ENCODE results near the gene RFTN1. TPM values are rescaled to one million over a fixed set of nuclear protein-coding genes. Genes with fewer than 3 reads are reported as not detected.

RFTN1 gene
- total and polyA plus RNA-seq, 2 of the 8 experiments (the other 6 are each of a cell fraction or from before 2014, with no cell fraction given) = 4.6 to 6.7 TPM

GRCh38 chr3:16516695-16517481 lies 3.4 kb upstream of the RFTN1 start:
- Histone ChIP-seq H3K4ac (replicated peaks; ENCODE audit: insufficient read length, low read depth, low read length) (no peak overlapping the region), H2BK15ac (ENCODE audit: low read length) (0 out of 2 replicates have a peak overlapping the region, but pooled peaks have one; percentile 61), H4K91ac (replicated peaks; ENCODE audit: insufficient read length, low read length) (peak overlapping the region; percentile 78), H3K4me3 (ENCODE audit: extremely low read depth in 1 of 4, insufficient read depth in 2 of 4, low read depth in 3 of 4, low read length in 4 of 4) (no peak overlapping the region), H3K9me3 (ENCODE audit: insufficient read depth in 2 of 2, low read depth in 1 of 2, low read length in 1 of 2) (no peaks in the 10 kb centered on the region), H4K5ac (ENCODE audit: insufficient read length, low read depth, low read length) (no peak overlapping the region), H4K8ac (ENCODE audit: extremely low read depth, insufficient read depth, low read length) (no peak overlapping the region), H3K27ac (ENCODE audit: low read depth, low read length) (no peak overlapping the region), H2BK120ac (replicated peaks; ENCODE audit: low read depth, low read length) (no peak overlapping the region), H3K18ac (ENCODE audit: extremely low read depth, low read length) (0 out of 2 replicates have a peak overlapping the region, but pooled peaks have one; percentile 21), H3K27me3 (replicated peaks in 1 of 4; ENCODE audit: control insufficient read depth in 3 of 4, extremely low read depth in 1 of 4, insufficient read depth in 3 of 4, low read length in 3 of 4) (peaks cover 13 to 29% (median 27%) of the 10 kb centered on the region in 4 experiments), H3K9ac (replicated peaks in 1 of 4; ENCODE audit: extremely low read depth in 1 of 4, low read depth in 3 of 4, low read length in 3 of 4) (no peak overlapping the region), H3K4me1 (replicated peaks in 1 of 4; ENCODE audit: control insufficient read depth in 3 of 4, insufficient read depth in 4 of 4, low read length in 3 of 4) (peaks cover 3 to 16% (median 5%) of the 10 kb centered on the region in 4 experiments), H3K79me1 (ENCODE audit: low read depth, low read length) (no peaks in the 10 kb centered on the region), H2BK5ac (ENCODE audit: low read depth, low read length) (no peak overlapping the region), H2AK5ac (ENCODE audit: low read depth, low read length) (0 out of 2 replicates have a peak overlapping the region, but pooled peaks have one; percentile 9), H3K23ac (ENCODE audit: insufficient read length) (no peak overlapping the region), H3K23me2 (ENCODE audit: low read depth, low read length) (peaks cover 10% of the 10 kb centered on the region; the same call in 1 of the 2 replicates), H3K14ac (ENCODE audit: insufficient read length) (no peak overlapping the region), H3K4me2 (ENCODE audit: insufficient read depth in 1 of 2, low read depth in 2 of 2, low read length in 2 of 2) (no peak overlapping the region), H2BK20ac (ENCODE audit: low read length) (peak overlapping the region; percentile 88; the same call in 1 of the 2 replicates), H4K20me1 (replicated peaks in 1 of 2; ENCODE audit: control insufficient read depth in 1 of 2, insufficient read depth in 2 of 2, low read length in 2 of 2) (no peaks in the 10 kb centered on the region), H2BK12ac (ENCODE audit: low read depth, low read length) (no peak overlapping the region), H3K56ac (replicated peaks; ENCODE audit: insufficient read length, low read depth, low read length) (no peak overlapping the region), H2AFZ (ENCODE audit: low read length) (no peak overlapping the region), H3K79me2 (ENCODE audit: control insufficient read depth in 1 of 2, insufficient read depth in 2 of 2, low read length in 2 of 2) (no peaks in the 10 kb centered on the region), H3K36me3 (ENCODE audit: control insufficient read depth in 2 of 4, insufficient read depth in 4 of 4, low read length in 3 of 4) (no peaks in the 10 kb centered on the region)
- DNase-seq (ENCODE audit: low read depth in 1 of 2, low spot score in 2 of 2) (no peak), FAIRE-seq (peak; percentile 63)
- ChIA-PET POLR2A (ENCODE audit: partially characterized antibody) (interaction anchor here (0.6 to 1.6 kb wide), 4 partner anchors 11 to 258 kb away, joined by 3 to 4 read pairs (median 3); no protein-coding TSS in a partner anchor), CTCF (ENCODE audit: partially characterized antibody) (interaction anchor here (0.5 to 4.2 kb wide), 47 partner anchors 9 to 1537 kb away, joined by 3 to 28 read pairs (median 4); no protein-coding TSS in a partner anchor)
- TF ChIP-seq YY1 (IDR thresholded peaks at IDR 0.05; ENCODE audit: low read depth, low read length) = no peak
- peak; percentile 47 to 70 (median 61) for TF ChIP-seq CTCF (IDR thresholded peaks at IDR 0.05; ENCODE audit: control extremely low read depth in 1 of 3, insufficient read depth in 1 of 3, low read depth in 1 of 3, low read length in 3 of 3)
- TF ChIP-seq RAD21 (IDR thresholded peaks at IDR 0.05 in 1 of 2, conservative IDR thresholded peaks at IDR 0.05 in 1 of 2; ENCODE audit: low read depth in 2 of 2, low read length in 2 of 2) = peak; percentile 76 to 86
- TF ChIP-seq BCL11A (IDR thresholded peaks at IDR 0.05; ENCODE audit: low read depth in 2 of 2, low read length in 2 of 2) = no peak
- no peak for TF ChIP-seq RFX5 (IDR thresholded peaks at IDR 0.05; ENCODE audit: borderline replicate concordance, low read depth, low read length)
- WGBS, 2 experiments (ENCODE audit: extremely low coverage in 1 of 2, insufficient coverage in 1 of 2, insufficient read length in 1 of 2, insufficient replicate concordance in 2 of 2, low coverage in 1 of 2, low lambda C conversion rate in 2 of 2, missing lambda C conversion rate in 1 of 2) = 61% methylated on average over 6 of the region's 6 CpGs; no CpG with 5 or more reads in 1 of the 2 experiments

Data from H1 (cell line).